DND-41 (cell line): Measurements from ENCODE around the gene SLC25A51.

Source experiments
- EZH2 ChIP-seq: IDR thresholded peaks from 3 replicates; pipeline ENCODE4 v1.6.1; 2012; ENCODE audit warnings: borderline replicate concordance, low read depth, mild to moderate bottlenecking, moderate library complexity, low read length, inconsistent platforms; ENCODE audit not compliant: severe bottlenecking
- TF ChIP-seq, protein P1 (sequence below): IDR thresholded peaks from 2 replicates; pipeline ENCODE4 v1.5.1; 2012; ENCODE audit warnings: borderline replicate concordance, low read length, moderate library complexity, mild to moderate bottlenecking; ENCODE audit not compliant: poor library complexity, severe bottlenecking; ENCODE audit errors: extremely low read depth

GRCh38 chr9:37915911-37916470 lies 12.1 kb upstream of the SLC25A51 start:
- TF ChIP-seq, protein P1, sequence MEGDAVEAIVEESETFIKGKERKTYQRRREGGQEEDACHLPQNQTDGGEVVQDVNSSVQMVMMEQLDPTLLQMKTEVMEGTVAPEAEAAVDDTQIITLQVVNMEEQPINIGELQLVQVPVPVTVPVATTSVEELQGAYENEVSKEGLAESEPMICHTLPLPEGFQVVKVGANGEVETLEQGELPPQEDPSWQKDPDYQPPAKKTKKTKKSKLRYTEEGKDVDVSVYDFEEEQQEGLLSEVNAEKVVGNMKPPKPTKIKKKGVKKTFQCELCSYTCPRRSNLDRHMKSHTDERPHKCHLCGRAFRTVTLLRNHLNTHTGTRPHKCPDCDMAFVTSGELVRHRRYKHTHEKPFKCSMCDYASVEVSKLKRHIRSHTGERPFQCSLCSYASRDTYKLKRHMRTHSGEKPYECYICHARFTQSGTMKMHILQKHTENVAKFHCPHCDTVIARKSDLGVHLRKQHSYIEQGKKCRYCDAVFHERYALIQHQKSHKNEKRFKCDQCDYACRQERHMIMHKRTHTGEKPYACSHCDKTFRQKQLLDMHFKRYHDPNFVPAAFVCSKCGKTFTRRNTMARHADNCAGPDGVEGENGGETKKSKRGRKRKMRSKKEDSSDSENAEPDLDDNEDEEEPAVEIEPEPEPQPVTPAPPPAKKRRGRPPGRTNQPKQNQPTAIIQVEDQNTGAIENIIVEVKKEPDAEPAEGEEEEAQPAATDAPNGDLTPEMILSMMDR = no peak
- no peak for TF ChIP-seq EZH2
